Subcutaneous abdominal adipose tissue (tissue), 5 donors: ENCODE results near the gene PNPLA5.

Source experiments
- H3K27ac ChIP-seq: one replicate; pipeline ENCODE4 v1.7.0; 2013; ENCODE audit warnings: low read depth, mild to moderate bottlenecking, inconsistent platforms, low read length, moderate library complexity
- H3K27me3 ChIP-seq, 5 donors: one replicate each; pipeline ENCODE4 v1.7.0; 2013; ENCODE audit warnings: low read length in 5 of 5, inconsistent platforms in 1 of 5; ENCODE audit not compliant: control insufficient read depth in 5 of 5, insufficient read depth in 4 of 5
- H3K36me3 ChIP-seq, 5 donors: one replicate each; pipeline ENCODE4 v1.7.0; 2013; ENCODE audit warnings: low read length in 5 of 5; ENCODE audit not compliant: control insufficient read depth in 5 of 5, insufficient read depth in 5 of 5
- H3K4me1 ChIP-seq, 5 donors: one replicate each; pipeline ENCODE4 v1.7.0; 2013; ENCODE audit warnings: low read length in 5 of 5, mild to moderate bottlenecking in 3 of 5, moderate library complexity in 1 of 5; ENCODE audit not compliant: control insufficient read depth in 5 of 5, insufficient read depth in 5 of 5
- H3K4me3 ChIP-seq, 5 donors: one replicate each; pipeline ENCODE4 v1.7.0; 2013; ENCODE audit warnings: low read length in 5 of 5, low read depth in 1 of 5
- H3K9ac ChIP-seq, 5 donors: one replicate each; pipeline ENCODE4 v1.7.0; 2013; ENCODE audit warnings: low read length in 5 of 5, mild to moderate bottlenecking in 4 of 5, moderate library complexity in 3 of 5
- H3K9me3 ChIP-seq, 5 donors: one replicate each; pipeline ENCODE4 v1.7.0; 2013; ENCODE audit warnings: low read length in 5 of 5; ENCODE audit not compliant: control insufficient read depth in 5 of 5
- donor health status: healthy.
- donor health status: healthy.
- donor health status: healthy.
- donor health status: healthy.
- donor health status: healthy.

Gene PNPLA5

GRCh38 chr22:43883012-43883661 lies 8.7 kb downstream of the PNPLA5 start:
- no peaks in the 10 kb centered on the region for H3K9me3 ChIP-seq
- H3K4me3 ChIP-seq, result no peak overlapping the region
- no peak overlapping the region for H3K9ac ChIP-seq
- H3K4me1 ChIP-seq, result no peaks in the 10 kb centered on the region
- no peaks in the 10 kb centered on the region for H3K36me3 ChIP-seq
- peaks cover 6 to 23% (median 11%) of the 10 kb centered on the region in 5 donors for H3K27me3 ChIP-seq
- H3K27ac ChIP-seq, result no peak overlapping the region

GRCh38 chr22:43882122-43882767 lies 9.6 kb downstream of the PNPLA5 start:
- no peak overlapping the region for H3K4me3 ChIP-seq
- H3K9ac ChIP-seq, result no peak overlapping the region
- H3K4me1 ChIP-seq, result no peaks in the 10 kb centered on the region
- H3K27me3 ChIP-seq, result peaks cover 2 to 20% (median 7%) of the 10 kb centered on the region in 5 donors
- H3K36me3 ChIP-seq, result no peaks in the 10 kb centered on the region
- H3K27ac ChIP-seq, result no peak overlapping the region
- no peaks in the 10 kb centered on the region for H3K9me3 ChIP-seq

GRCh38 chr22:43881091-43882061 lies 10.4 kb downstream of the PNPLA5 start:
- Histone ChIP-seq H3K9me3 (no peaks in the 10 kb centered on the region), H3K27me3 (peaks cover 3 to 22% (median 10%) of the 10 kb centered on the region in 5 donors), H3K4me1 (no peaks in the 10 kb centered on the region), H3K36me3 (no peaks in the 10 kb centered on the region), H3K27ac (no peak overlapping the region), H3K4me3 (no peak overlapping the region), H3K9ac (no peak overlapping the region)

GRCh38 chr22:43880541-43880991 lies 11.2 kb downstream of the PNPLA5 start:
- Histone ChIP-seq H3K36me3 (no peaks in the 10 kb centered on the region), H3K4me3 (no peak overlapping the region), H3K4me1 (no peaks in the 10 kb centered on the region), H3K9me3 (no peaks in the 10 kb centered on the region), H3K27ac (no peak overlapping the region), H3K27me3 (peaks cover 3 to 27% (median 13%) of the 10 kb centered on the region in 5 donors), H3K9ac (no peak overlapping the region)

GRCh38 chr22:43879901-43880540 lies 11.8 kb downstream of the PNPLA5 start:
- no peak overlapping the region for H3K9ac ChIP-seq
- no peaks in the 10 kb centered on the region for H3K9me3 ChIP-seq
- no peak overlapping the region for H3K4me3 ChIP-seq
- no peak overlapping the region for H3K27ac ChIP-seq
- peaks cover 3 to 27% (median 13%) of the 10 kb centered on the region in 5 donors for H3K27me3 ChIP-seq
- no peaks in the 10 kb centered on the region for H3K36me3 ChIP-seq
- no peaks in the 10 kb centered on the region for H3K4me1 ChIP-seq

- Histone ChIP-seq H3K27ac (no peak overlapping the region), H3K4me1 (no peaks in the 10 kb centered on the region), H3K9me3 (no peaks in the 10 kb centered on the region), H3K36me3 (no peaks in the 10 kb centered on the region), H3K27me3 (peaks cover 6 to 27% (median 13%) of the 10 kb centered on the region in 5 donors), H3K4me3 (no peak overlapping the region), H3K9ac (no peak overlapping the region)
These were observed 12.8 kb downstream of the PNPLA5 start for GRCh38 chr22:43878831-43879550.

GRCh38 chr22:43878079-43878795 lies 13.6 kb downstream of the PNPLA5 start:
- no peaks in the 10 kb centered on the region for H3K4me1 ChIP-seq
- no peak overlapping the region for H3K9ac ChIP-seq
- no peaks in the 10 kb centered on the region for H3K36me3 ChIP-seq
- no peaks in the 10 kb centered on the region for H3K9me3 ChIP-seq
- H3K4me3 ChIP-seq, result no peak overlapping the region
- peaks cover 6 to 27% (median 13%) of the 10 kb centered on the region in 5 donors for H3K27me3 ChIP-seq
- H3K27ac ChIP-seq, result no peak overlapping the region

- Histone ChIP-seq H3K27me3 (peaks cover 6 to 27% (median 13%) of the 10 kb centered on the region in 5 donors), H3K27ac (no peak overlapping the region), H3K9ac (no peak overlapping the region)
These were observed 14.8 kb downstream of the PNPLA5 start for GRCh38 chr22:43876866-43877509.

More at GRCh38 chr22:43876866-43877509, 14.8 kb downstream of the PNPLA5 start:
- Histone ChIP-seq H3K36me3 (no peaks in the 10 kb centered on the region), H3K4me1 (no peaks in the 10 kb centered on the region), H3K4me3 (no peak overlapping the region), H3K9me3 (no peaks in the 10 kb centered on the region)
